ENCODE measurements around the gene PARD3.

The PARD3 gene

DNA sequence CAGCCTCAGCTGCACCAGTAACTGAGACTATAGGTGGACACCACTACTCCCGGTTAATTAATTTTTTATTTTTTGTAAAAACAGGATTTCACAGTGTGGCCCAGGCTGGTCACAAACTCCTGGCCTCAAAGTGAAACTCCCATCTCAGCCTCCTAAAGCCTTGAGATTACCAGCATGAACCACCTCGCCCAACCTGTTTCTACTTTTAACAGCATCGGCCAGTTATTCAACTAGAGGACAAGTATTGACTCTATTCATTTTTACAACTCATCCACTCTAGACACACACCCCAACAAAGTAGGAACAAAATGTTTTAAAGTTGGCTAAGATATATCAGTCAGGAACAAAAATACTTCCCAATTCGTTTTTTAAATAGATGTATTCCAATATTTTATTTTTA, 334.8 kb downstream of the PARD3 start:
- DNase-seq: no peak

DNA sequence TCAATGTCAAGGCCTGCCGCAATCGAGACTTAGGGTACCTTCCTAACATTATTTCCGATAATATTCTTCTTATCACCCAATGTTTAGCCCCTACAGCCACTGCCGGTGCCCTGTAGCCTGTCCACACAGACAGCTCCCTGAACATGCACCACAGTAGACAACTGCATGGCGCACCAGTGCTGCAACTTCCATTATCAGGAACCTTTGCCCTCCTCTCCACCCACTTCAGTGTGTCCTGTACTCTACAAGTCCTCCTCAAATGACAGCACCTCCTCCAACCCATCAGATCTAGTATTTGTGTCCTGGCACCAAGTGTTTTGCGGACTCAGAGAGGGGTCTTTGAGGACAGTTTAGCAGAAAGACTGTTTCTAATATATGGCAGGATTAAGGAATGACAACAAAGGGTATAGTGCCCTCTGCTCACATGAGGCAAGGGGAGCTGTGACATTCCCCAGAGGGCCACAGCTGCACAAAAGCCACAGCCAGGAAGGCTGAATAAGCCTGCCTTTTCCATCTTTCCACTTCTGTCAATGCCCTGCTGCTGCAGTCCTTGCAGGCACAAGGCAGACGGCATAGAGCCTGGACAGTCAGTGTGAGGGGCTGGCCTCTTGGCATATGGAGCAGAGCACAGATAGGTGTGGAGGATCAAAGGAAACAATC, 335.4 kb downstream of the PARD3 start:
- DNase-seq: no peak

DNA sequence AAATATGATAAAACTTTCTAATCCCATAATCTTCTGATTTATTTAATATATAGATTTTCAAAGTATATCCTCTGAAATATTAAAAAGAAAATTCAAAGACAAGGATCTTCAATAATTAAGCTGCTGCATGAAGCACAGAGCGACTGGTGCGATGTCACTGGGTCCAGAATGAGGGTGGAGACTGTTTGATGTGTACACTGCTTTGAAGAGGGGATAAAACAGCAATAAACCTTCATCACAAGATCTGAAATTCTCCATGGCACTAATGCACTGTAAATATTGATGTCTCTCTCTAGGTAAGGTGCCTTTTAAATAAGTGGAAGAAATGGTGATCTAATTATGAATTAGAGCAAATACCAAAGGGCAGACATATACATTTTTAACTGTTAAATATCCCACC, 337.8 kb downstream of the PARD3 start:
- no peak for DNase-seq

DNA sequence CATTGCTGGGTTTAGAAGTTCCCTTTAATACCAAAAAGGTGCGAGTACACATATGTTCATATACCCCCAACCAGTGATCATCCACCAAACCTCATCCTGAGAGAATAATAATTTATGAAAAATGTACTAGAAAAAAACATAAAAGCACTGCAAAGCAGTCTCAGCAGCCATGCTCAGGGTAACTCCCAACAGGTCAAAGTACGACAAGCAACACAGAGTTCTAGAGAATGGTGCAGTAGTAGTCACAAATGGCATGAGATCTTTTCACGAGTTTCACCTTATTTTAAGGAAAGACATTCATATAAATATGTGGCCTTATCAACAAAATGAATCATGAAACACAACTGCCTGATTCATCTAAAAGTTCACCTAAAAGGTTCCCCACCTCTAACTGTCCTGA, 338.5 kb downstream of the PARD3 start:
- no peak for DNase-seq

DNA sequence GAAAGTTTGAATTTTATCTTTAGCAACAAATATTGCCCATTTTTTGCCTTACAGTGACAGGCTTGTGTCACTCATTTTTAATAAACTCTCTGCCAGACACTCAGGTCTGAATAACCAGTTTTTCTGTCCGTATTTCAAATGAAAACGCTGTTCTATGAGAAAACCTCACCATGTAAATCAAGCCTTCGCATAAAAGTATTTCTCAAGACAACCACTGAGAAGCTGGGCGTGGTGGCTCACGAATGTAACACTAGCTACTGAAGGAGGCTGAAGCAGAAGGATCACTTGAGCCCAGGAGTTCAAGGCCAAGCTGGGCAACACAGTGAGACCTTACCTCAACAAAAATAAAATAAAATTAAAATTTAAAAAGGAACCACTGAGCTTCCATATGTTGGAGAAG, 339.3 kb downstream of the PARD3 start:
- DNase-seq: no peak

DNA sequence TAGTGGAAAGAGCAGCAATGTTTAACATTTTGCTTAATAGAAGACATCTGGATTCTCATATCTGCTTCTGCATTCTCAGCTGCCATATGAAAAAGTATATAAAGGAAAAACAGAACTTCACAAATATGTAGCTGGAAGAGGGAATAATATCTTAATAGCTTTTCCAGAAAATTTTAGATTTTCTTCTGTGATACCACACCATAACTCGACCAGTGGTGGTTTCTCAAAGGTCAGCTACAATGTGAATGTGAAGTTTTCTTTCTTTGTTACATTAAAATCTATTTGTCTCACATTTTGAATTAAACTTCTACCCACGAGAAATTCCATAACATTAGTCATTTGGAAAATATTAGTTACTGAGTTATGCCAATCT, 339.8 kb downstream of the PARD3 start:
- no peak for DNase-seq

DNA sequence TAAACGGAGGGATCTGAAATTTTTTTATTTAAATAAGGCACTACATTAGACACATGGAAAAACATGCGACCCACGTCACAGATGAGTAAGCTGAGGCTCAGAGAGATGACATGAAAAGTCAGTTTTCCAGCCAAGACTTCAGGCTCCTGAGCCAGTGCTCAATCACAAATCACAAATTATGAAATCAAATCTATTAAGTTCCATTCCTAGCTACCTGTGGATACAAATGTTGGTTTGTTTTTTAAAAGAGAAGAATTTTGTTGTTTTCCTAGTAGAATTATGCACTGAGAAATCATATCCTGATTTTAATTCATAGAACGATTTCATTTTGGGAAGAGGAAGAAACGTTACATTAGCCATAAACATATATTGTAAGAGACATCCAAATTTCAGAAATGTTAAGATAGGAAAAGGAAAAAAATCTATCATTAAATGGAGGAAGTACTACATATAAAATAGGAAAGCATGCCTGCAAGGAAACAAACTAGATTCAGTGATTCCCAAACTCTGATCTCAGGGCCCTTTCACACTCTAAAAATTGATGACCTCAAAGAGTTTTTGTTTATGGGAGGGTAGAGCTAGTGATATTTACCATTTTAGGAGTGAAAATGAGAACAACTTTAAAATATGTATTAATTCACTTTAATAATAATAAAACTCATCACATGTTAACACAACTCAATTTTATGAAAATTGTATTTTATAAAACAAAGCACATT, 340.4 kb downstream of the PARD3 start:
- DNase-seq: no peak

DNA sequence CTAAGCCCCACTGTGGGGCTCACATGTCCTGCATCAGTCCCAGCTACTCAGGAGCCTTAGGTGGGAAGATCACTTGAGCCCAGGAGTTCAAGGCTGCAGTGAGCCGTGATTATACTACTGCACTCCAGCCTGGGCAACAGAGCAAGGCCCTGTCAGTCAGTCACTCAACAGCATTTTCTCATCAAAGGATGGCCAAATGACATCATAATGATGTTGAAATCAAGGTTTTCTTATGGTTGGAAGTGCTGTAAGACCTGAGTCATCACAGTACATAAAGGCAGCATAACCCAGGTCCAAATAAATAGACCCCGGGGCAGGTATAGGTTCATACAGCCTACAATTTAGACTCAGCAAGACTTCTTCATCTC, 341.1 kb downstream of the PARD3 start:
- no peak for DNase-seq

DNA sequence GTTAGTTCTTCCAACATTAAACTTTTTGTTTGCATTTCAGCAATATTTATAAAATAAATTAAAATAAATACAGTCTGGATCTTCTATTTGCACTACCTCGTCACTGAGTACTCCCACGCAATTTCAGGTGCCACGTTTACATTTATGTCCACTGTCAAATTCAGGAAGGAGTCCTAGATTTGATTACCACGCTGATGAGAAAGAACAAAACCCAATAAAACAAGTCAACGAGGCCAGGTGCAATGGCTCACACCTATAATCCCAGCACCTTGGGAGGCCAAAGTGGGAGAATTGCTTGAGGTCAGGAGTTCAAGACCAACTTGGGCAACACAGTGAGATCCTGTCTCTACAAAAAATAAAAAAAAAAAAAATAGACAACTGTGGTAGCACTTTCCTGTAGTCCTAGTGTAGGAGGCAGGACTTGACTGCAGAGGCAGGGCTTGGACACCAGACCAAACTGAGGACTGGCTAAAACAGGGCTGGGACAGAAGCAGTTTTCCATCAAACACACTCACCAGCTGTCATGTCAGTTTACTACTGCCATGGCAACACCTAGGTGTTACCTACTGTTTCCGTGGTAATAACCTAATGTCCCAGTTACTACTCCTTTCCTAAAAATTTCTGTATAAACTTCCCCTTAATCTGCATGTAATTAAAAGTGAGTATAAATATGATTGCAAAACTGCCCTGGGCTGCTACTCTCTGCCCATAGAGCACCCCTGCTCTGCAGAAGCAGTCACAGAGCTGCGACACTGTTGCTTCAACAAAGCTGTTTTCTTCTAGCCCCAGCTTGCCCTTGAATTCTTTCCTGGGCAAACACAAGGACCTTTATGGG, 341.7 kb downstream of the PARD3 start:
- no peak for DNase-seq

DNA sequence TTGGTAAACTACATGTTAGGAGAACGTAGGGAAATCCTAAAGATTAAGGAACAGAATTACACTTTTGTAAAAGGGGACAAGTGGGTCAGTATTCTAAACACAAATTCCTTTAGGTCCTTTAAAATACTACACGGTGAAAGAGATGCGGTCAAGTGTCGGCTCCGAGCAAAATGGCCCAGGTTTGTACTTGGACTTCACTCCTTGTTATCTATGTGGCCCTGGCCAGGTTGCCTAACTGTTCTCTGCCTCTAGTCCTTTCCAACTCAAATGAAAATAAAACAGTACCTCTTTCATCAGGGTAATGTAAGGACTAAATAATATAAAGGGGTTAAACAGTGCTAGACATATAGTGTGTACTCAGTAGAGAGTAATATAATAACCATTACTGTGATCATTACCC, 344.8 kb downstream of the PARD3 start:
- no peak for DNase-seq

DNA sequence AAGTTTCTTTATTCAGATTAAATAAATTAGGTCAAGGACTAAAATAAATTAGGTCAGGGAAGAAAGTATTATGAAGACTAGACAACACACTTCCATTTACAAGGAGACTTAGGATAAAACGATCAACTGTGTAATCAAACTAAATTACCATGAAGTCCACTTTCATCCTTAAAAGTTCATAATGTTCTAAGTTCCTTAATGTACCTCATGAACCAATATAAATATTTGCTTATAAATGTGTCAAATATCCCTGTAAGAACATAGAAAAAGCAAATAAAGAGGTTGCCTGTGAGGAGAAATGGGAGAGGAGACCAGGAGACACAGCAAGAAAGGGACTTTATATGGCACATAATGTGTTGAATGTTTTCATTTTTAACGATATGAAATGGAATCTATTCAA, 345.6 kb downstream of the PARD3 start:
- no peak for DNase-seq

DNA sequence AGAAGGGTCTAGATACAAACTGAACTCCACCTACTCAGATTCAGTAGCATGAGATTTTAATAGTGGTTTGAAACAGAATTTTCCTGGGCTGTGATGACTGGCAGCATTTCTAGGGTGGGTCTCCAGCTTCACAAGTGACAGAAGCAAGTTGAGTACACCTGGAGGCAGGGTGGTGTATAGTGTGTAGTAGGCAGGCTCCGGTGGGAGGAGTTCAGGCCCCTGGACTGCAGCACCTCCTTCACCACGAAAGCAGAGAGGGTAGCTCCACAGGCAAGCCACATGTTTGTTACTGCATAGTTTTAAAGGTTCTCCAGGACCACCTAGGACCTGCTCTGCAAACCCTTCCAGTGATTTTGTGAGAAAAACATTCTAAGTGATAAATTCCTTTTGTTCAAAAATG, 347.2 kb downstream of the PARD3 start:
- no peak for DNase-seq

DNA sequence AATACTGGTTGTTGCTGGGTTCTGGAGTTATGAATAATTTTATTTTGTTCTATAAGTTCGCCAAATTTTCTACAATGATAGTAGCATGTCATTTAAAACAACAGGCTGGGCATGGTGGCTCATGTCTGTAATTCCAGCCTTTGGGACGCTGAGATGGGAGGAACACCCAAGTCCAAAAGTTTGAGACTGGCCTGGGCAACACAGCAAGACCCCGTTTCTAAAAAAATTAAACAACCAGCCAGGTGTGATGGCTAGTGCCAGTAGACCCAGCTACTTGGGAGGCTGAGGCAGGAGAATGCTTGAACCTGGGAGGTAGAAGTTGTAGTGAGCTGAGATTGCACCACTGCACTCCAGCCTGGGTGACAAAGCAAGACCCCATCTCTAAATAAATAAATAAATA, 347.7 kb downstream of the PARD3 start:
- DNase-seq: no peak

DNA sequence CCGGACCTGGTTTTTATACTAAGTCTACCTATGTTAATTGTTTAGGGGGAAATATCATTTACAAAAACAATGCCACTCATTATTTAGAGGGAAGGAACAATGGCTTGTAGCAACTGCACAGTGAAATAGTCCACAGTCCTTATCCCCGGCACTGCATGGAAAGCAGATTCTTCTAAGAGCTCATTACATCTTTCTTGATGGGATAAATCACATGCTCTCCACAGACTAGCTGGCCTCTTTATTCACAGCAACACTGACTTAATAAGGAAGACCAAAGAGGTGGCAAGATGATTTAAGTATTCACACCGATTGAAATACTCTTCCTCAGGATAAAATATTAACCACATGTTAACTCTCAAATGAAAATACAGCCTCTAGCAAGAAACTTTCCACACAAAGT, 349.4 kb downstream of the PARD3 start:
- no peak for DNase-seq

DNA sequence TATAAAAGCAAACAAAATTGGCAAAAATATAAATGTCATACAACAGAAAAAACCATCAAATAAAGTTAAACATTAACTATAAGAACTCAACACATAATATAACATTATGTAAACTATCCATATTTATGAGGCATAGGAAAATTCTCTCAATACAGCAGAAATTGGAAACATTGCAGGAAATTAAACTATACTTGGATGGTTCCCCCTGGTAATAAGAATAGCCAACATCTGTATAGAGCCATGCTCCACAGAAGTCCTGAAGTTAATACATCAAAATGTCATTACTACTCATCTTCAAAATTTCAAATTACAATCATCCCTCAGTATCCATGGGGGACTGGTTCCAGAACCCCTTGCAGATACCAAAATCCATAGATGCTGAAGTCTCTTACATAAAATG, 350.5 kb downstream of the PARD3 start:
- no peak for DNase-seq

DNA sequence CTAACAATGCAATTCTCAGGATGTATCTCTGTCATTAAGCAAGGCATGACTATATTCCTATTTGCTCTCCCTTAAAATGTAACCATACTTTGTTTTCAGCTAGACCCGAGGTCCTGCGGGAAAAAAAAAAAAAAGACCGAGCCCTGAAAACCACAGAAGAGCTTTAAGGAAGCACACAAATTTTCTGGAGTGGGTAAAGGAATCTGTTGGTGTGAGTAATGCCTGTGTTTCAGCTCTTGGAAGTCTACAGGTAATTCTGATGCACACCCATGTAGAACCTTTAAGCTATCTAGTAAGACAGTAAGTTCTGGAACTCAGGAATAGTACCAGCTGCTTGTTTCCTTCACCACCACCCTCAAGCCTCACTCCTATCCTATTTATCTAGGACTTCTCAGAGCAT, 351.1 kb downstream of the PARD3 start:
- DNase-seq: no peak

DNA sequence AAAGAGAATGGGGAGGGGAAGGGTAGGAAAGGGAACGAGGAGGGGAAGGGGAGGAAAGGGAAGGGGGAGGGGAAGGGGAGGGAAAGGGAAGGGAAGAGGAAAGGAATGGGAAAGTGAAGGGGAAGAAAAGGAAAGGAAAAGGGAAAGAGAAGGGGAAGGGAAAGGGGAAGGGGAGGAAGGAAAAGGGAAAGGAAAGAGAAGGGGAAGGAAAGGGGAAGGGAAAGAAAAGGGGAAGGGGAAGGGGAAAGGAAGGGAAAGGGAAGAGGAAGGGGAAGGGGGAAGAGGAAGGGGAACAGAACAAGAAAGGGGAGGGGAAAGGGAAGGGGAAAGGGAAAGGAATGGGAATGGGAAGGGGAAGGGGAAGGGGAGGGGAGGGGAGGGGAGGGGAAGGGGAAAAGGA, 352.1 kb downstream of the PARD3 start:
- DNase-seq: no peak

DNA sequence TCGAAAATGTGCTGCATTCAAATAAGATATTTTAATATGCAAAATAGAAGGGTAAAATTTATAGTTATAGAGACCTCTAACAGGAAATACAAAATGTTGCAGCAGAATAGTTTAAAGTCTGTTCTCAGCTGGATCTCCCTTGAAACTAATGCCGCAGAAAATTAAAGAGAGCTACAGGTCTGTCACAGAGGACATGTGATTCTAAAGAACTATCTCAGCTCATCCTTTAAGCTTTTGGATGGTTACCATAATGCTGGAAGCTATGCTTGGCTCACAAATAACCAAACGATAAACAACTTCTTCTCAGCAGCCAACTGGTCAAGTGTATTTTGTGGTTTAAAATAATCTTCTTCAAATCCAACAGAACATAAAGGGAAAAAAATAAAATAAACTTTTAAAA, 353.0 kb downstream of the PARD3 start:
- DNase-seq: no peak

DNA sequence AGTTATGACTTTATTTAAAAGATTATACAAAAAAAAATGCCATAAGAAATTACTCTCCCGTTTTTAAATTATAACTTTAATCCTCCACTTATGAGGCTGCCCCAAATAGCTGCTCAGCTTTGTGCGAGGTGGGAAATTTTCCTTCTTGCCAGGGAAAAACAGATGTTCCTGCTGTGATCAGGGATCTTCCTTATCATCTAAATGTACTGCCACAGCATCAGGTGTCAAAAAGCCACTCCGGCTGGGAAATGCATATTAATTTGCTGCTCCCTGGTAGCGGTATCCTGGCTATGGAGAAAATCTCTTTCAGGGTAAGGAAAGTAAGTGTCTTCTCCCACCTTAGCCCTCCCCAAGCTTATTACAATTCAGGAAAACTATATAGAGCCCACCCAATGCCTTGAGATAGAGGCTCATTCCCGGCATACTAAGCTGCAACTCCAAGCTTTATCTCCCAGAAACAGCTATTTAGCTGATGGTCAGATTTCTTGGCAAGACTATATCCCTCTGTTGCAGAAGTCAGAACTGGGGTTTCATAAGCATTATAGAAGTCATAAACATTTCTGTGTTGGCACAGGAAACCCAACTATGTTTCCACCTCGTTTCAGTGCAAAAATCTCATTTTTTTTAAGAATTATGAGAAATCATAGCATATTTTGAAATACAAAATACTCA, 360.4 kb downstream of the PARD3 start:
- DNase-seq: no peak

DNA sequence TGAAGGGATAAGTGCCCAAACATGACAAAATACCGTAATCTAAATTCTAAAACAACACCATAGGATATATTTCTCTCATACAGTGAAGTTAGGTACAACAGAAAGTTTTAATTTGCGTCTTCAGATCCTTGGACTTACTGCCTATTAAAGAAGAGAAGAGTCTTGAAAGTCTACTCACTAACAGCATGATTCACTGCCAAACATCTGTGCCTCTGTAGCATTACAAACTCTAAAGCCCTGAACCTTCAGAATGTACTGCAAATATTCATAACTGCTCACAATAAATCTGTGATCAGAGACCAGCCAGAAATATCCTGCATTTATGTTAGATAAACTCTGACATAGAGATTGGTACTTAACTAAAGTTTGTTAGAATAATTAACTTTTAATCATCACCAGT, 365.3 kb downstream of the PARD3 start:
- no peak for DNase-seq

DNA sequence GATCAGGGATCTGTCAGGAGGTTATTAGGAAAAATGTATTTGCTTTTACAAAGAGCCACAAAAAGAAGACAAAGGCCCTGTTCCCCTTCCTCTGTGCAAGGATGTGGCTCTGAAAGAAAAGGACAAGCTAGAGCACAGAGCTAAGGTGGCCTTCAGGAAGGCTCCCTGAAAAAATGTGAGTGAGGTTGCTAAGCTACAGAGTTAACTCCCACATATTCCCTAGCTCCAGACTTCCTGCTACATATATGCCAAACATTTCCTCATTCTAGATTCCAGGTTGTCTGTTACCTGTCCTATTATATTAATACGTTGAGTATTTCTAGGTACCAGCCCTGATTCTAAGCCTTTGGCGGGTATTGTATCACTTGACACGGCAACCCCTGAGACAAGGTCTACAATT, 369.0 kb downstream of the PARD3 start:
- DNase-seq: no peak

DNA sequence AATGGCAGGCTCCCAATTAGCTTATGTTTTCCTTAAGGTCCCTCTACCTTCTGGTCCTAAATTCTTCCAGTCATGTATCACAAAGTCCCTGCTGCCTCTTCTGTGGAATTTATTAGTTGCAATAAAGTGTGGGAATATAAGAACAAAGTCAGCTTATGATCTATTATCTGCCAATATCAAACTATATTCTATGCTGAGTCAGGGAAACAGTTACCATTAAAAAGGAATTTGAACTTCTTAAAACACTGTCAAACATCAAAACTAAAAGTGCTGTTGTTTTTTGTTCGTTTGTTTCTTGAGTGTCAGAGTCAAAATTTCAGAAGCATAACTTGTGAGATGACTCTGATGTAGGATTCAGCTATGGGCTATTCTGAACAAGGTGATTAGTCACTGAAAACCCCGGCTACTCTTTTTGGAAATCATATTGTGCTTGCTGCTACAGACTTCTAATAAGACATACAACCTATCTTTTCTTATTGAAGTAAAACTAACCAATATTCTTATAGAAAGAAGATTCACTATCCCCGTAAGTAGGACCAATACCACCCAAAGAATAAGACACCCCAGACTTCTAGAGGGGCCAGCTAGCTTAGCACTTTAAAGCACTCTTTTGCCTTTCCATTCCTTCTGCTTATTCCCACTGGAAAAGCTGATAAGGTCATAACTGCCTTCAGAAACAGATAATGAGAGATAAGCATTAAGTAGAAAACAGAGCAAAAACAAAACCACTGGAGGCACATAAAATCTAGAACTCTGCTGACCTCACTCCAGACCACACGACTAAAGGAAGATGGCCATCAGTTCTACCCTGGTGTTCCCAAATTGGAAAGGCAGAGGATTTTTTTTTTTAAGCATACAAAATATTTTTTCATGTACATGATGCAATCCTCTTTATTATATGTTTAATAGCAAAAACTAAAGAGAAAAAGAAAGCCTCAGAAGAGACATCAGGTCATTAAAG, 370.6 kb downstream of the PARD3 start:
- no peak for DNase-seq

All from activated CD8-positive, alpha-beta memory T cell treated with anti-CD3 and anti-CD28 coated beads for 24 hours (primary cell).